ENCODE data around the gene MTMR2.

The MTMR2 gene

DNA sequence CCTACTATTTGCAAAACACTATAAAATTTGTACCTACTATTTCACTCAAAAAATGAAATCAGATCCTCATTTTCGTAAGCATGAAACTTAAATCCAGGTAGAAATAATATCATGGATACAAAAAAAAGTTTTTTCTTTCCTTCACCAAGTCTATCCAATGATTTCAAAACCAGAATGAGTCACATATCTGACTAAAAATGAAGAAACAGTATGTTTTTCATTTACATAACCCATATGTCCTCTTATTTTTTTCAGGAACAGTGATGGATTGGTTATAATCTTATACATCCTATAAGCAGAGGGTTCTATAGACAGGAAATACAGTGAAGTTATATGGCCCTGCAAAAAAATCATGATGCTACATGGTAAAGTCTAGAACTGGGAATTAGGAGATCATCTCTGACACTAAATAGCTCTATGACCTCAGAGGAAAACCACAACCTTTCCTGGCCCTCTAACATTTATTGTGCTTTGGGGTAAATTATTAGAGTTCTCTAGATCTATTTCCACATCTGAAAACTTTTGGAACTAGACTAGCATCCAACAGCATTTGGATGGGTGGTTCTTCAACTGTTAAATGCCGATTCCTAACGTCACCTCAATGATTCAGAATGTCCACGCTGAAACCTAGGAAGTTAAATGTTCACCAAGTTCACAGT lies 10.9 kb downstream of the MTMR2 start:
- Histone ChIP-seq H3K9ac (ENCODE audit: low read depth, low read length) (no peak overlapping the region), H3K4me1 (ENCODE audit: insufficient read depth, low read length) (no peaks in the 10 kb centered on the region), H3K9me3 (ENCODE audit: control insufficient read depth, insufficient read depth, low read length) (no peaks in the 10 kb centered on the region), H3K36me3 (ENCODE audit: insufficient read depth, low read length) (no peaks in the 10 kb centered on the region)

DNA sequence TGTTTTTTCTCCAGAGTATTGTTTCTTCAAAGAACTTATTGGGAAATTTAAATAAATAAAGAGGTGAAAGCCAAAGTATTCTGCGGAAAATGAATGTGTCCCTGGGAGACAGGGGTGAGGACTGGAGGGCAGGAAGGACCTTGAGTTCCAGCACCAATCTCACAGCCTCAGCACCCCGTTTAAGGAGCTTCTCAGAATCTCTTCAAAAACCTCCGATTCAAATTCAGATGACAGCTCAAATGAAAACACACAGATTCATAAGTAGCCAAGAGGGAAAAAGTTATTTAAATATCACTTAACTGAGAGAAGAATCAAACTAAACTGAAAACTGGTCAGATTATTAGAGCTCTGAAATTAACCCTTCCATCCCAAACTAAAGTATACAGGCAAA lies 12.5 kb downstream of the MTMR2 start:
- Histone ChIP-seq H3K36me3 (ENCODE audit: insufficient read depth, low read length) (no peaks in the 10 kb centered on the region), H3K9ac (ENCODE audit: low read depth, low read length) (no peak overlapping the region), H3K9me3 (ENCODE audit: control insufficient read depth, insufficient read depth, low read length) (no peaks in the 10 kb centered on the region), H3K4me1 (ENCODE audit: insufficient read depth, low read length) (no peaks in the 10 kb centered on the region)

GRCh38 chr11:95910638-95911368 lies 13.1 kb downstream of the MTMR2 start:
- H3K9me3 ChIP-seq (ENCODE audit: control insufficient read depth, insufficient read depth, low read length), result no peaks in the 10 kb centered on the region
- H3K4me1 ChIP-seq (ENCODE audit: insufficient read depth, low read length), result no peaks in the 10 kb centered on the region
- no peak overlapping the region for H3K9ac ChIP-seq (ENCODE audit: low read depth, low read length)
- no peaks in the 10 kb centered on the region for H3K36me3 ChIP-seq (ENCODE audit: insufficient read depth, low read length)

DNA sequence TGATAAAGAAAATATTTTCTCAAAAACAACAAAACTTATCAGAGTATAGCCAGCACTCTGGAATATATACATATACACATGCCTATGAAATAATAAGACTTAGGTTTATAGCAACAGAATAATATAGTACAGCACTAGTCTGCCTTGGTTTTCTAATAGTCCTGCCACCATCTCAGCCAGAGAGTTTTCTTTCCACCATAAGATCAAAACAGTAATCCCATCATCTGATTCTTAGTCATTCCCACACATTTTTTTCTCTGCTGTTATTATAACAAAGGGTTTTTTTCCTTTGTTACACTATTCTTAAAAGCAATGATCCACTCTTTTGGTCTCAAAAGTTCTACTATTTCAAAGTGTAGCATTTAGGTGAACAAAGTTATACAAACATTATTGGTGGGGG lies 15.1 kb downstream of the MTMR2 start:
- Histone ChIP-seq H3K9me3 (ENCODE audit: control insufficient read depth, insufficient read depth, low read length) (no peaks in the 10 kb centered on the region), H3K4me1 (ENCODE audit: insufficient read depth, low read length) (no peaks in the 10 kb centered on the region), H3K36me3 (ENCODE audit: insufficient read depth, low read length) (no peaks in the 10 kb centered on the region), H3K9ac (ENCODE audit: low read depth, low read length) (no peak overlapping the region)

DNA sequence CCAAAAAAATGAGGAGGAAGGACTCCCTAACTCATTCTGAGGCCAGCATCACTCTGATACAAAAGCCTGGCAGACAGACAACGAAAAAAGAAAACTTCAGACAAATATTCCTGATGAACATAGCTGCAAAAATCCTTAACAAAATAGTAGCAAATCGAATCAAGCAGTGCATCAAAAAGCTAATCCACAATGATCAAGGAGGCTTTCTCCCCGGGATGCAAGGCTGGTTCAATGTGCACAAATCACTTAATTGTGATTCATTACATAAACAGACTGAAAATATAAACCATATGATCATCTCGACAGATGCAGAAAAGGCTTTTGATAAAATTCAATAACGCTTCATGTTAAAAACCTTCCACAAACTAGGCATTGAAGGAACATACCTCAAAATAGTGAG lies 16.4 kb downstream of the MTMR2 start:
- 0 out of 2 replicates have a peak, but pooled peaks cover 4% of the 10 kb centered on the region for H3K4me1 ChIP-seq (ENCODE audit: insufficient read depth, low read length)
- H3K36me3 ChIP-seq (ENCODE audit: insufficient read depth, low read length), result no peaks in the 10 kb centered on the region
- H3K9ac ChIP-seq (ENCODE audit: low read depth, low read length), result no peak overlapping the region
- no peaks in the 10 kb centered on the region for H3K9me3 ChIP-seq (ENCODE audit: control insufficient read depth, insufficient read depth, low read length)

DNA sequence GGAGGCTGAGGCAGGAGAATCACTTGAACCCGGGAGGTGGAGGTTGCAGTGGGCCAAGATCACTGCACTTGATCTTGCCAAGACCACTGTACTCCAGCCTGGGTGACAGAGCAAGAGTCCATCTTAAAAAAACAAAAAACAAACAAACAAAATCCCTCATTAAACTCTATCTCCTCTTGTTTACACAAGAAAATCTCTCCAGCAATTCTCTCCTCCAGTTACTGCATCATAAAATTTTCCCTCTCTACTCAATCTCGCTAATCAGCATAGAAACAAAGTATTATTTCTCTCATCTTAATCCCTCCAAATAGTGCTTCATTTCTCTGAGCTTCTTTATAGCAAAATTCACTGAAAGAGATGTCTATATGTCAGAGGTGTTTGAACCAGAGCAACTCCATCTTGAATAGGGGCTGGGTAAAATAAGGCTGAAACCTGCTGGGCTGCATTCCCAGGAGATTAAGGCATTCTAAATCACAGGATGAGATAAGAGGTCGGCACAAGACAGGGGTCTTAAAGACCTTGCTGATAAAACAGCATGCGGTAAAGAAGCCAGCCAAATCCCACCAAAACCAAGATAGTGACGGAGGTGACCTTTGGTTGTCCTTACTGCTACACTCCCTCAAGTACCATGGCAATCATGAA lies 19.8 kb downstream of the MTMR2 start:
- Histone ChIP-seq H3K36me3 (ENCODE audit: insufficient read depth, low read length) (no peaks in the 10 kb centered on the region), H3K4me1 (ENCODE audit: insufficient read depth, low read length) (0 out of 2 replicates have a peak, but pooled peaks cover 4% of the 10 kb centered on the region), H3K9me3 (ENCODE audit: control insufficient read depth, insufficient read depth, low read length) (no peaks in the 10 kb centered on the region), H3K9ac (ENCODE audit: low read depth, low read length) (no peak overlapping the region)

DNA sequence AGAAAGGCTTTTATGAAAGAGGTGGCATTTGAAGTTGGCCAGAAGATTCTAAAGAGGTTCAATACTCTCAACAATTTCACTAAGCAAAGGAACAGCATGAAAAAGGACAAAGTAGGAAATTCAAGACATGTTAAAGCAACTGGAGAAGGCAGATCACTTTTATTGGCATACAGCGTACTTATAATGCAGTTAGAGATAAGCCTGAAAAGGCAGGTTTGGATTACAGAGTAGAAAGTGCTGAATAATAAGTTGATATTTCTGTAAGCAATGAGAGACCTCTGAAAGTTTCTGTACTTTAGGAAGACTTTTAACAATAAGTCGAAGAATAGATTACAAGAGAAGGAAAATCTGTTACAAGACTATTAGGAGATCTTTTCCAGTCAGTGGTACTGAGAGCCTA lies 25.1 kb downstream of the MTMR2 start:
- Histone ChIP-seq H3K36me3 (ENCODE audit: insufficient read depth, low read length) (no peaks in the 10 kb centered on the region), H3K4me1 (ENCODE audit: insufficient read depth, low read length) (0 out of 2 replicates have a peak, but pooled peaks cover 4% of the 10 kb centered on the region), H3K9ac (ENCODE audit: low read depth, low read length) (no peak overlapping the region), H3K9me3 (ENCODE audit: control insufficient read depth, insufficient read depth, low read length) (no peaks in the 10 kb centered on the region)

- no peaks in the 10 kb centered on the region; the same call in 1 of the 2 replicates for H3K4me1 ChIP-seq (ENCODE audit: insufficient read depth, low read length)
- no peak overlapping the region for H3K9ac ChIP-seq (ENCODE audit: low read depth, low read length)
- H3K9me3 ChIP-seq (ENCODE audit: control insufficient read depth, insufficient read depth, low read length), result no peaks in the 10 kb centered on the region
- H3K36me3 ChIP-seq (ENCODE audit: insufficient read depth, low read length), result no peaks in the 10 kb centered on the region
These were observed 26.2 kb downstream of the MTMR2 start for GRCh38 chr11:95897731-95898130.

DNA sequence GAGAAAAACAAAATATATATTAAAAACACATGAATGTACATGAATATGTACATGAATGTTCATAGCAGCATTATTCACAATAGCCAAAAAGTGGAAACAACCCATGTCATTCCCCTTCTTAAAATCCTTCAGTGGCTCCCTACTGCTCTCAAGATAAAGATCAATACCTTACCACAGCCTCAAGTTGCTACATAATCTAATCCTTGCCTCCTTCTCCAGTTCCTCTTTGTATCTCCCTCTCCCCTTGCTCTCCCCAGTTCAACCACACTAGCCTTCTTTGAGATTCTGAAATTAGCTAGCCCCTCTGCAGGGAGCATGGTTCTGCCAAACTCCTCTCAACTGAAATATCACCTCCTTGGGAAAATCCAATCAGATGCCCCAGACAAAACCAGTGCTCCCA lies 28.1 kb downstream of the MTMR2 start:
- H3K9ac ChIP-seq (ENCODE audit: low read depth, low read length), result no peak overlapping the region
- no peaks in the 10 kb centered on the region for H3K9me3 ChIP-seq (ENCODE audit: control insufficient read depth, insufficient read depth, low read length)
- no peaks in the 10 kb centered on the region for H3K36me3 ChIP-seq (ENCODE audit: insufficient read depth, low read length)
- H3K4me1 ChIP-seq (ENCODE audit: insufficient read depth, low read length), result no peaks in the 10 kb centered on the region; the same call in 1 of the 2 replicates

DNA sequence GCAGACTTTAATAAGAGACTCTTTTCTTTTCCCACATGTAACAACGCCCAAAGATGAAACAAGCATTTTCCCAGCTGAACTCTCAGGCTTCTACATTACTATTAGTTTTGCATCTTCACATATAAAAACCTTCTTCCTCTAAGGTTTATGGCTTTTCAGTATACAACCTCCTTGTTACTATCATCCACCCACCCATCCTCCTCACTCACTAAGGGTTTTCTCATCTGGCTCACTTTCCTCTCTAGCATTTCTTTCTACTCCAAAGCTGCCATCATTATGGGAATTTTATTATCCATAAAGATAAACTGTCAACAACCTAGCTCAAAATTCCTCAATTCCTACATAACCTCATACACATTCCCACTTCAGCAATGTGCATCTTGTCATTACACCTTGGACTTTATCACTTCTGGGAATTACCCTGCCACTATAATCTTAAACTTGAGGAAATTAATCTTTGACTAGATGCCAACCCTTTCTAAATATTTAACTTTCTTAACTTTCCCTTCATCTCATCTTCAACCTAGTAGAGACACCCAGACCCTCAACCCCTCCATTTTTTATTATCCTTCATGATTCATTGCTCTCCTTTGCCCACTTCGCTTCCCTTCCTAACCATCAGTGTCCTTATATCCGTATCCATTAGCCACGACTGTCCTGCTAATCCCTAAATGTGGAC lies 30.9 kb downstream of the MTMR2 start:
- H3K9ac ChIP-seq (ENCODE audit: low read depth, low read length), result no peak overlapping the region
- no peaks in the 10 kb centered on the region for H3K36me3 ChIP-seq (ENCODE audit: insufficient read depth, low read length)
- H3K9me3 ChIP-seq (ENCODE audit: control insufficient read depth, insufficient read depth, low read length), result no peaks in the 10 kb centered on the region
- H3K4me1 ChIP-seq (ENCODE audit: insufficient read depth, low read length), result no peaks in the 10 kb centered on the region; the same call in 1 of the 2 replicates

- no peaks in the 10 kb centered on the region for H3K9me3 ChIP-seq (ENCODE audit: control insufficient read depth, insufficient read depth, low read length)
These were observed 31.4 kb downstream of the MTMR2 start for GRCh38 chr11:95892492-95892891.

DNA sequence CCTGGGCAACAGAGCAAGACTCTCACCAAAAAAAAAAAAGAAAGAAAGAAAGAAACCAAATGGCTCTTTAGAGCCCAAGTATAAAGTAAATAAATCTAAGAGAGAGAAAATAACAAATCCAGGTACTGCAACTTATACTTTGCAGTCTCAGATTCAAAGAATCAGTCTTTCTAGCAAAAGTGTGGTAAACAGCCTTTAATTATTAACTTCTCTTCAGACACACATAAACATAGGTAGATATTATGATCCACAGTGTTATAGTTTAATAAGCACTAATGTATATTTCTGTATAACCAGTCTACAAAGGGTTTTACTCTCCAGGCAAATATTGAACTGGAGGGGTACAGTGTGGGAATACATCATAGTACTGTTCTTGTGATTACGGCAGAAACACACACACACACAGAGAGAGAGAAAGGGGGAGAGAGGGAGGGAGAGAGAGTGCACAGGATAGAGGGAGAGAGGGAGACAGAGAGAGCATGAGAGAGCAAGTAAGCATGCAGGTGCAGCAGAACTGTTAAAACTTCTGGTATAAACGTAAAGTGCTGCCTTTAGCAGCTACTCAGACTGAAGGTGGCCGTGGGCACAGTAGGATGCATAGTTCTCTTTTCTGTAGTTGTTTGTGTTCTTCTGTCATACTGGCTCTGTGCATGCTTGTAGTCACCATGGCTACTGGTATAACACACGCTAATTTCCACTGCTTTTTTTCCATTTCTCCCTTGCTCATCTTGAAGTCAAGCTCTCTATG lies 32.3 kb downstream of the MTMR2 start:
- no peaks in the 10 kb centered on the region; the same call in 1 of the 2 replicates for H3K4me1 ChIP-seq (ENCODE audit: insufficient read depth, low read length)
- H3K36me3 ChIP-seq (ENCODE audit: insufficient read depth, low read length), result no peaks in the 10 kb centered on the region
- no peak overlapping the region for H3K9ac ChIP-seq (ENCODE audit: low read depth, low read length)
- no peaks in the 10 kb centered on the region for H3K9me3 ChIP-seq (ENCODE audit: control insufficient read depth, insufficient read depth, low read length)

More at GRCh38 chr11:95892492-95892891, 31.4 kb downstream of the MTMR2 start:
- H3K4me1 ChIP-seq (ENCODE audit: insufficient read depth, low read length), result no peaks in the 10 kb centered on the region; the same call in 1 of the 2 replicates
- H3K36me3 ChIP-seq (ENCODE audit: insufficient read depth, low read length), result no peaks in the 10 kb centered on the region
- no peak overlapping the region for H3K9ac ChIP-seq (ENCODE audit: low read depth, low read length)

DNA sequence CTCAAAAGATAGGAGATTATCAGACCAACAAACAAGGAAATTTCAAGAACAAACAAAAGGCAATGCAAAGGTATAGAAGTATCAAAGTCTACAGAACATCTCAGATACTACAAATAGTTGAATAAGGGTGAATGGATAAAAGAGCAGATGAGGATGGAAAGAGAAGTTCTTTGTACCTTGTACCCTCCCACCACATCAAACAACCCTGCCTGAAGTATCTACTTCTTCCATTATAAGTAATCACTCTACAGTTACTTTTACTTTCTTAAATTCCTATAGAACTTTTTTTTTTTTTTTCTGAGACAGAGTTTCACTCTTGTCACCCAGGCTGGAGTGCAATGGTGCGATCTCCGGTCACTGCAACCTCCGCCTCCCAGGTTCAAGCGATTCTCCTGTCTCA lies 35.1 kb downstream of the MTMR2 start:
- no peak overlapping the region for H3K9ac ChIP-seq (ENCODE audit: low read depth, low read length)
- H3K36me3 ChIP-seq (ENCODE audit: insufficient read depth, low read length), result no peaks in the 10 kb centered on the region; the same call in 1 of the 2 replicates
- no peaks in the 10 kb centered on the region; the same call in 1 of the 2 replicates for H3K4me1 ChIP-seq (ENCODE audit: insufficient read depth, low read length)
- H3K9me3 ChIP-seq (ENCODE audit: control insufficient read depth, insufficient read depth, low read length), result no peaks in the 10 kb centered on the region

DNA sequence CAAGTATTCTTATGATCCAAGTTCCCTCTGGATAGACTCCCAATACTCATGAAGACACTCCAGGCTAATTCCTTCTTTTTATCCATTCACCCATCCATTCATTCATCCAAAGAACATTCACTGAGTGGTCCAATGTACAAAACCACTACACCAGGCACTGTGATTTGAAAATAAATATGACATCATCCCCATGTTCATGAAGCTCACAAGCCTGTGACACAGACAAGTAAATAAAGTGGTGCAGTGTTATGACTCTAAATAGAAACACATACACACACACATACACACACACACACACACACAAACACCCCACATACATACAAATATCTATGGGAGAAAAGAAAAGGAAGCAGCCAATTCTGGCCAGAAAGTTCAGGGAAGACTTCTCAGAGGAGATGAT lies 35.5 kb downstream of the MTMR2 start:
- Histone ChIP-seq H3K9ac (ENCODE audit: low read depth, low read length) (no peak overlapping the region), H3K36me3 (ENCODE audit: insufficient read depth, low read length) (no peaks in the 10 kb centered on the region; the same call in 1 of the 2 replicates), H3K9me3 (ENCODE audit: control insufficient read depth, insufficient read depth, low read length) (no peaks in the 10 kb centered on the region), H3K4me1 (ENCODE audit: insufficient read depth, low read length) (no peaks in the 10 kb centered on the region; the same call in 1 of the 2 replicates)

All from ES-I3 (cell line).